H9 (cell line): Measurements from ENCODE around the gene DPM3. TPM values are rescaled to one million over a fixed set of nuclear protein-coding genes. Genes with fewer than 3 reads are reported as not detected.

Source experiments
- DNase-seq: peaks from one replicate; pipeline ENCODE4 v3.0.0-alpha.2; 2017
- H2AFZ ChIP-seq: one replicate; pipeline ENCODE4 v1.6.1; 2013; ENCODE audit warnings: mild to moderate bottlenecking, low read length, control low read depth, moderate library complexity
- H2AK5ac ChIP-seq: 2 replicates; pipeline ENCODE4 v1.6.1; 2013; ENCODE audit warnings: low read length, control low read depth, mixed read lengths; ENCODE audit not compliant: insufficient read length
- H2BK120ac ChIP-seq: one replicate; pipeline ENCODE4 v1.6.1; 2013; ENCODE audit warnings: low read depth, mild to moderate bottlenecking, low read length, control low read depth, inconsistent platforms; ENCODE audit not compliant: poor library complexity, severe bottlenecking
- H2BK12ac ChIP-seq: 2 replicates; pipeline ENCODE4 v1.6.1; 2013; ENCODE audit warnings: low read length, control low read depth, mixed read lengths, low read depth; ENCODE audit not compliant: insufficient read length
- H2BK15ac ChIP-seq: 2 replicates; pipeline ENCODE4 v1.6.1; 2013; ENCODE audit warnings: low read depth, low read length, control low read depth
- H2BK20ac ChIP-seq: one replicate; pipeline ENCODE4 v1.6.1; 2013; ENCODE audit warnings: low read depth, mild to moderate bottlenecking, low read length, control low read depth, inconsistent platforms; ENCODE audit not compliant: poor library complexity, severe bottlenecking
- H2BK5ac ChIP-seq: 2 replicates; pipeline ENCODE4 v1.6.1; 2013; ENCODE audit warnings: low read length, control low read depth, mixed read lengths; ENCODE audit not compliant: insufficient read length
- H3K14ac ChIP-seq: 2 replicates; pipeline ENCODE4 v1.6.1; 2013; ENCODE audit warnings: low read length, control low read depth; ENCODE audit not compliant: insufficient read depth
- H3K18ac ChIP-seq: 2 replicates; pipeline ENCODE4 v1.6.1; 2013; ENCODE audit warnings: low read depth, mild to moderate bottlenecking, mixed read lengths, low read length, control low read depth; ENCODE audit not compliant: insufficient read length
- H3K23ac ChIP-seq: 2 replicates; pipeline ENCODE4 v1.6.1; 2013; ENCODE audit warnings: low read length, control low read depth, mixed read lengths, low read depth; ENCODE audit not compliant: insufficient read length
- H3K23me2 ChIP-seq: 2 replicates; pipeline ENCODE4 v1.6.1; 2013; ENCODE audit warnings: low read depth, mild to moderate bottlenecking, mixed read lengths, low read length, control low read depth; ENCODE audit not compliant: insufficient read length, poor library complexity, severe bottlenecking
- H3K27ac ChIP-seq: 2 replicates; pipeline ENCODE4 v1.5.1; 2013; ENCODE audit warnings: low read length, control low read depth, mixed read lengths, low read depth; ENCODE audit not compliant: insufficient read length
- H3K27me3 ChIP-seq: 2 replicates; pipeline ENCODE4 v1.6.1; 2013; ENCODE audit warnings: low read length, control low read depth, inconsistent platforms; ENCODE audit not compliant: insufficient read depth
- H3K4ac ChIP-seq: 2 replicates; pipeline ENCODE4 v1.6.1; 2013; ENCODE audit warnings: low read depth, mild to moderate bottlenecking, control low read depth, inconsistent platforms, low read length, moderate library complexity
- H3K4me1 ChIP-seq: 2 replicates; pipeline ENCODE4 v1.6.1; 2013; ENCODE audit warnings: low read length, control low read depth, inconsistent platforms; ENCODE audit not compliant: insufficient read depth
- H3K4me2 ChIP-seq: 2 replicates; pipeline ENCODE4 v1.6.1; 2013; ENCODE audit warnings: low read length, control low read depth, mixed read lengths; ENCODE audit not compliant: insufficient read length, insufficient read depth
- H3K56ac ChIP-seq: 2 replicates; pipeline ENCODE4 v1.6.1; 2013; ENCODE audit warnings: low read depth, mild to moderate bottlenecking, mixed read lengths, low read length, control low read depth; ENCODE audit not compliant: insufficient read length
- H3K79me1 ChIP-seq: 2 replicates; pipeline ENCODE4 v1.6.1; 2013; ENCODE audit warnings: low read depth, mild to moderate bottlenecking, moderate library complexity, low read length, control low read depth, inconsistent platforms; ENCODE audit not compliant: insufficient read depth, poor library complexity, severe bottlenecking
- H3K79me2 ChIP-seq: 2 replicates; pipeline ENCODE4 v1.6.1; 2013; ENCODE audit warnings: low read length, control low read depth, inconsistent platforms; ENCODE audit not compliant: insufficient read depth
- H3K9ac ChIP-seq: 2 replicates; pipeline ENCODE4 v1.6.1; 2013; ENCODE audit warnings: low read length, control low read depth, mixed read lengths; ENCODE audit not compliant: insufficient read length; ENCODE audit errors: extremely low read depth
- H3K9me3 ChIP-seq: one replicate; pipeline ENCODE4 v1.6.1; 2013; ENCODE audit warnings: low read depth, low read length, inconsistent platforms; ENCODE audit not compliant: control insufficient read depth
- H3T11ph ChIP-seq: one replicate; pipeline ENCODE4 v1.6.1; 2013; ENCODE audit warnings: mild to moderate bottlenecking, low read length, control low read depth, inconsistent platforms
- H4K20me1 ChIP-seq: one replicate; pipeline ENCODE4 v1.6.1; 2013; ENCODE audit not compliant: control insufficient read depth, insufficient read length, insufficient read depth
- H4K5ac ChIP-seq: 2 replicates; pipeline ENCODE4 v1.6.1; 2013; ENCODE audit warnings: low read depth, mild to moderate bottlenecking, mixed read lengths, low read length, control low read depth; ENCODE audit not compliant: insufficient read length
- H4K8ac ChIP-seq: replicated peaks from 2 replicates; pipeline ENCODE4 v1.6.1; 2013; ENCODE audit warnings: low read length, control low read depth, mixed read lengths, low read depth; ENCODE audit not compliant: insufficient read length
- H4K91ac ChIP-seq: 2 replicates; pipeline ENCODE4 v1.6.1; 2013; ENCODE audit warnings: low read depth, mild to moderate bottlenecking, moderate library complexity, mixed read lengths, low read length, control low read depth; ENCODE audit not compliant: insufficient read length
- H3K27ac Mint-ChIP-seq, 3 experiments: 2 replicates in 2 of 3; 3 replicates in 1 of 3; pipeline ENCODE4 v1.8.0; 2020 to 2021; ENCODE audit warnings: mixed read lengths in 3 of 3, mild to moderate bottlenecking in 1 of 3, moderate library complexity in 1 of 3
- H3K27me3 Mint-ChIP-seq: 2 replicates; pipeline ENCODE4 v1.8.0; 2021; ENCODE audit warnings: low read depth, mild to moderate bottlenecking, moderate library complexity, mixed read lengths
- H3K36me3 Mint-ChIP-seq, 3 experiments: 2 replicates in 2 of 3; 3 replicates in 1 of 3; pipeline ENCODE4 v1.8.0; 2020 to 2021; ENCODE audit warnings: low read depth in 3 of 3, mixed read lengths in 3 of 3; ENCODE audit not compliant: insufficient read depth in 1 of 3
- H3K4me1 Mint-ChIP-seq, 2 experiments: 2 replicates each; pipeline ENCODE4 v1.8.0; 2020; ENCODE audit warnings: mixed read lengths in 2 of 2
- H3K4me3 Mint-ChIP-seq, 2 experiments: 2 replicates in 1 of 2; 3 replicates in 1 of 2; pipeline ENCODE4 v1.8.0; 2020 to 2021; ENCODE audit warnings: mild to moderate bottlenecking in 2 of 2, mixed read lengths in 2 of 2, moderate library complexity in 1 of 2
- H3K9me3 Mint-ChIP-seq, 2 experiments: 2 replicates in 1 of 2; 3 replicates in 1 of 2; pipeline ENCODE4 v1.8.0; 2020; ENCODE audit warnings: mild to moderate bottlenecking in 2 of 2, mixed read lengths in 2 of 2, moderate library complexity in 1 of 2
- CTCF ChIP-seq: fragments of 200-600 bp; sonication (generic); conservative IDR thresholded peaks from 3 replicates; pipeline ENCODE4 v1.8.0; 2021; ENCODE audit warnings: antibody characterized with exemption, mild to moderate bottlenecking
- WGBS: extraction: QIAGEN DNeasy Blood & Tissue Kit; methylation state at CpG from one replicate; pipeline ENCODE4 v1.1.7; 2013; ENCODE audit warnings: missing lambda C conversion rate, low lambda C conversion rate, mixed read lengths; ENCODE audit not compliant: insufficient read length; ENCODE audit errors: extremely low coverage; 5-methylcytosine and 5-hydroxymethylcytosine counted together
- total RNA-seq: library from RNA; stranded (reverse); gene quantifications from 2 replicates; pipeline ENCODE4 v1.2.1, GENCODE V29; 2021

DPM3 gene
- total RNA-seq, 1 experiment from 2014 or later, result 48.5 TPM

GRCh38 chr1:155170101-155170785, 29.9 kb upstream of the DPM3 start:
- no peak for DNase-seq

More at GRCh38 chr1:155170101-155170785, 29.9 kb upstream of the DPM3 start:
- no peak overlapping the region for H2BK5ac ChIP-seq
- no peak overlapping the region for H4K8ac ChIP-seq
- no peaks in the 10 kb centered on the region for H4K20me1 ChIP-seq
- no peak overlapping the region for H3K18ac ChIP-seq
- no peak overlapping the region for H2BK12ac ChIP-seq
- H3K79me1 ChIP-seq, result no peaks in the 10 kb centered on the region
- H3K9me3 ChIP-seq, result no peaks in the 10 kb centered on the region
- H3T11ph ChIP-seq, result no peak overlapping the region
- no CpG with 5 or more reads among the region's 2 CpGs for WGBS
- no peak overlapping the region for H3K27ac Mint-ChIP-seq
- H3K56ac ChIP-seq, result no peak overlapping the region
- H2AK5ac ChIP-seq, result no peak overlapping the region
- TF ChIP-seq CTCF, result no peak
- peaks cover 23 to 37% of the 10 kb centered on the region in 2 experiments for H3K4me1 Mint-ChIP-seq
- peaks cover 3 to 22% (median 16%) of the 10 kb centered on the region in 3 experiments for H3K36me3 Mint-ChIP-seq
- H2AFZ ChIP-seq, result no peak overlapping the region
- peaks cover 0 to 4% of the 10 kb centered on the region in 2 experiments; a peak in 2 of 5 replicates for H3K9me3 Mint-ChIP-seq
- no peak overlapping the region for H2BK20ac ChIP-seq
- no peak overlapping the region for H3K27ac ChIP-seq
- H3K4me2 ChIP-seq, result no peak overlapping the region
- no peak overlapping the region for H2BK120ac ChIP-seq
- no peak overlapping the region for H3K9ac ChIP-seq
- no peaks in the 10 kb centered on the region for H3K4me1 ChIP-seq
- no peak overlapping the region for H3K23ac ChIP-seq
- no peak overlapping the region for H3K4ac ChIP-seq
- no peaks in the 10 kb centered on the region; the same call in 1 of the 2 replicates for H3K79me2 ChIP-seq
- H2BK15ac ChIP-seq, result no peak overlapping the region
- peak overlapping the region in 1 of 2 experiments; percentile 0; a peak in 1 of 5 replicates for H3K4me3 Mint-ChIP-seq
- H4K91ac ChIP-seq, result no peak overlapping the region
- H3K14ac ChIP-seq, result no peak overlapping the region
- H4K5ac ChIP-seq, result no peak overlapping the region
- no peaks in the 10 kb centered on the region for H3K27me3 ChIP-seq
- peaks cover 25% of the 10 kb centered on the region for H3K23me2 ChIP-seq
- H3K27me3 Mint-ChIP-seq, result no peaks in the 10 kb centered on the region; the same call in none of the 2 replicates
